AG10803 (cell line): ENCODE data around the gene COL18A1.

ENCODE experiments used
- DNase-seq: peaks from one replicate; pipeline ENCODE4 v3.0.0; 2010; ENCODE audit warnings: low read depth
- H3K4me3 ChIP-seq: 2 replicates; pipeline ENCODE4 v1.5.1; 2011; ENCODE audit warnings: mild to moderate bottlenecking, low read length, control low read depth
- CTCF ChIP-seq: conservative IDR thresholded peaks from 2 replicates; pipeline ENCODE4 v1.5.1; 2011; ENCODE audit warnings: mild to moderate bottlenecking, low read length, control low read depth, inconsistent platforms

The COL18A1 gene

GRCh38 chr21:45384656-45385548 is 20.1 kb upstream of the COL18A1 start:
- no peak for DNase-seq
- no peak overlapping the region for H3K4me3 ChIP-seq
- no peak for TF ChIP-seq CTCF

- DNase-seq = peak; percentile 24
- TF ChIP-seq CTCF = no peak
- no peak overlapping the region for H3K4me3 ChIP-seq
Observed at GRCh38 chr21:45385549-45386050, 19.4 kb upstream of the COL18A1 start.

GRCh38 chr21:45386336-45386727 is 18.6 kb upstream of the COL18A1 start:
- TF ChIP-seq CTCF = no peak
- no peak overlapping the region for H3K4me3 ChIP-seq
- no peak for DNase-seq

- DNase-seq = peak; percentile 90
- no peak overlapping the region for H3K4me3 ChIP-seq
- TF ChIP-seq CTCF = peak; percentile 45
Observed at GRCh38 chr21:45386728-45387371, 18.1 kb upstream of the COL18A1 start.

GRCh38 chr21:45387506-45387905 is 17.5 kb upstream of the COL18A1 start:
- no peak for TF ChIP-seq CTCF
- DNase-seq = no peak
- H3K4me3 ChIP-seq = no peak overlapping the region

GRCh38 chr21:45388011-45388521 is 16.9 kb upstream of the COL18A1 start:
- H3K4me3 ChIP-seq = no peak overlapping the region
- DNase-seq = no peak
- no peak for TF ChIP-seq CTCF
